Transverse colon (tissue), 4 donors: ENCODE data around the gene IRX1.

Experiments
- EP300 ChIP-seq: sonication (generic); formaldehyde crosslinking; IDR thresholded peaks from one replicate; pipeline ENCODE4 v1.6.1; 2017; ENCODE audit warnings: antibody characterized with exemption, low read depth
- POLR2A ChIP-seq: fragments of 450-650 bp; IDR thresholded peaks from one replicate; pipeline ENCODE4 v1.6.1; 2016; ENCODE audit warnings: antibody characterized with exemption, mild to moderate bottlenecking, moderate library complexity
- POLR2AphosphoS5 ChIP-seq, 3 donors: sonication (generic); formaldehyde crosslinking; IDR thresholded peaks; one replicate each; pipeline ENCODE4 v1.6.1; 2016; ENCODE audit warnings: antibody characterized with exemption in 3 of 3
- TF ChIP-seq, protein P1 (sequence below), 5 experiments: fragments of 200-600 bp in 3 of 5; fragments of 450-650 bp in 2 of 5; sonication (generic) in 3 of 5; IDR thresholded peaks; 1 replicate in 2 of 5; 2 replicates in 3 of 5; pipeline ENCODE4 v1.5.1; 2016 to 2017; ENCODE audit warnings: antibody characterized with exemption in 5 of 5, inconsistent platforms in 3 of 5, mild to moderate bottlenecking in 2 of 5, moderate library complexity in 1 of 5

GRCh38 chr5:3592298-3592697, 3.3 kb upstream of the IRX1 start:
- TF ChIP-seq, protein P1, sequence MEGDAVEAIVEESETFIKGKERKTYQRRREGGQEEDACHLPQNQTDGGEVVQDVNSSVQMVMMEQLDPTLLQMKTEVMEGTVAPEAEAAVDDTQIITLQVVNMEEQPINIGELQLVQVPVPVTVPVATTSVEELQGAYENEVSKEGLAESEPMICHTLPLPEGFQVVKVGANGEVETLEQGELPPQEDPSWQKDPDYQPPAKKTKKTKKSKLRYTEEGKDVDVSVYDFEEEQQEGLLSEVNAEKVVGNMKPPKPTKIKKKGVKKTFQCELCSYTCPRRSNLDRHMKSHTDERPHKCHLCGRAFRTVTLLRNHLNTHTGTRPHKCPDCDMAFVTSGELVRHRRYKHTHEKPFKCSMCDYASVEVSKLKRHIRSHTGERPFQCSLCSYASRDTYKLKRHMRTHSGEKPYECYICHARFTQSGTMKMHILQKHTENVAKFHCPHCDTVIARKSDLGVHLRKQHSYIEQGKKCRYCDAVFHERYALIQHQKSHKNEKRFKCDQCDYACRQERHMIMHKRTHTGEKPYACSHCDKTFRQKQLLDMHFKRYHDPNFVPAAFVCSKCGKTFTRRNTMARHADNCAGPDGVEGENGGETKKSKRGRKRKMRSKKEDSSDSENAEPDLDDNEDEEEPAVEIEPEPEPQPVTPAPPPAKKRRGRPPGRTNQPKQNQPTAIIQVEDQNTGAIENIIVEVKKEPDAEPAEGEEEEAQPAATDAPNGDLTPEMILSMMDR (IDR thresholded peaks at IDR 0.05) = no peak
- TF ChIP-seq POLR2AphosphoS5 (IDR thresholded peaks at IDR 0.05) (no peak), POLR2A (no peak), EP300 (no peak)
